HG03354 (cell line): ENCODE data around the gene PRRT3.
"Not testable (repeated sequence)": the region's sequence is repeated elsewhere in the genome, so short reads cannot be mapped to it uniquely, and the experiment has no call there.

Experiments
- ATAC-seq: cut with Tn5 transposase; IDR thresholded peaks from one replicate; pipeline ENCODE4 v1.9.1; 2021; ENCODE audit warnings: mild to moderate bottlenecking; ENCODE audit not compliant: unreplicated experiment, poor library complexity, severe bottlenecking

The PRRT3 gene

DNA sequence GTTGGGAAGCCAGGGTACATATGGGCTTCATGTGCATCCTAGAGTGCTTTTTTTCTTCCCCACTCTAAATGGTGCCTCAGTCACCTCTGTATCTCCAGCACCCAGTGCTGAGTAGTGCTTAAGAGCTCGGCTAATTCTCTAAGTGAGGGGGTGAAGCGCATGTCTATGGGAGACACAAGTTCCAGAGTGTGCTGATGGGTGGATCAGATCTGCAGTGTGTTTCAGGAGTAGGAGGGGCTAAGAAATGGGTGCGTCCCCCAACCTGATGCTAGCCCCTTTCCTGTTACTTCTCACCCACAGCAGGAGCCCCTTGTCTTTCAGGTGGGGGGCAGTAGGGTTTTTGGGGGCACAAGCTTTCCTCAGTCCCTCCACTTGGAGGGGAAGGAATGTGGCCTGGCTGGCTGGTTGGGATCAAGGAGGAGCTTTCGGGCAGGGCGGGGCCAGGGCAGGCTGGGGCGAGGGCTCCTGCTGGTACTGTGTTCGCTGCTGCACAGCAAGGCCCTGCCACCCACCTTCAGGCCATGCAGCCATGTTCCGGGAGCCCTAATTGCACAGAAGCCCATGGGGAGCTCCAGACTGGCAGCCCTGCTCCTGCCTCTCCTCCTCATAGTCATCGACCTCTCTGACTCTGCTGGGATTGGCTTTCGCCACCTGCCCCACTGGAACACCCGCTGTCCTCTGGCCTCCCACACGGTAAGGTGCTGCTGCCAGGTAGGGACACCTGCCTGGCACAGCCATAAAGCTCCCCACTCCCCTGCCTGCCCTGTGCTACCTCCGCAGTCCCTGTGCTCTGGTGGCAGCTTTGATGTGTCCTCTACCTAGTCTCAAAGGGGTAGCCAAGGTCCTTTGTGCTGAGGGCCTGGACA lies 49.6 kb downstream of the PRRT3 start, which contains the start of gene IL17RE:
TSS of gene IL17RE (plus strand) at position 477 of the 866 bp plus-strand sequence. CDS start at position 562, 85 bp downstream.
- no peak for ATAC-seq

DNA sequence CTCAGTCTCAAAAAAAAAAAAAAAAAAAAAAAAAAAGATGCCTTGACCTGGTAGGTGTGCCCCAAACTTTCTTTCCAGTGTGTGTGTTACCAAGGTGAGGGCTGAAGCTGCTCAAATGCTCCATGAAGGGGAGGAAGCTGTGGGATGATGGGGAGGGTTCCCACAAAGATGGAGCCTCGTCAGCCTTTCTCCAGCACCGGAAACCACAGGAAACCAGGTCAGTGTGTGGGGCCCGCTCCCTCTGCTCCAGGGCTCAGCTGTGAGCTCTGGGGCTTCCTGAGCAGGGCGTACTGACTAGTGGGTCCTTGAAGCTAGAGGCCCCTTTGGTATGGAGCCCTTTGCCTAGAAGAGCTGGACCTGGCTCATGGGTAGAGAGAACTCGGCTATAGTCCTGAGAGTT lies 50.2 kb downstream of the PRRT3 start:
- ATAC-seq = no peak

DNA sequence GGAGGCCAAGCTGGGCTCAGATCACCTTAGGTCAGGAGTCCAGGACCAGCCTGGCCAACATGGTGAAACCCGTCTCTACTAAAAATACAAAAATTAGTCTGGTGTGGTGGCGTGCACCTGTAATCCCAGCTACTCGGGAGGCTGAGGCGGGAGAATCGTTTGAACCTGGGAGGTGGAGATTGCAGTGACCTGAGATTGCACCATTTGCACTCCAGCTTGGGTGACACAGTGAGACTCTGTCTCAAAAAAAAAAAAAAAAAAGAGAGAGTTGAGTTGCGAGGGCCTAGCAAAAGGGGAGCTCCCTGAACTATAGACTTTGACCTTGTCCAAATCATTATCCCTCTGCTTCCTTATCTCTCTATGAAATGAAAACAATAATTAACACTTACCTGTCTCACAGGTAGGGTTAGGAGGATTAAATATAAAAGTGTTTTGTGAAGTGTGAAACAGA lies 51.2 kb downstream of the PRRT3 start:
- ATAC-seq = not testable (repeated sequence)

DNA sequence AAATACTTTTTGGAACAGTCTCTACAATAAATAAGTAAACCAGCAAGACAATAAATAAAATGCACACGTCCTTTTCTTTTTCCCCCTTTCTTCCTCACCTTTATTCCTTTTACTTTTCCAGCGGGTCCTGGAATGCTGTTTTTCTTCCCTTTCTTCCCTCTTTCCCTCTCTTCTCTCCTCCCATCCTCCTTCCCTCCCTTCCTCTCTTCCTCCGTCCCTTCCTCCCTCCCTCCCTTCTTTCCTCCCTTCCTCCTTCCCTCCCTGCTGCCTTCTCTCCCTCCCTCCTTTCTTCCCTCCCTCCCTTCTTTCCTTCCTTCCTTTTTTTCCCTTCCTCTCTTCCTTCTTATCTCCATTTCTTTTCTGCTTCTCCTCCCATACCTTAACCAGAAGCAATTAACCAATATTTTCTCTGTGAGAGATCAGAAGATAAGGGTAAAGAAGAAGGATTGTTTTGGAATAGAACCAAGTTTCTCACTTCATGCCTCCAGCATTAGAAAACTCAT lies 52.9 kb downstream of the PRRT3 start:
- ATAC-seq = no peak

- no peak for ATAC-seq
These were observed 53.6 kb downstream of the PRRT3 start for GRCh38 chr3:9898467-9899241.

DNA sequence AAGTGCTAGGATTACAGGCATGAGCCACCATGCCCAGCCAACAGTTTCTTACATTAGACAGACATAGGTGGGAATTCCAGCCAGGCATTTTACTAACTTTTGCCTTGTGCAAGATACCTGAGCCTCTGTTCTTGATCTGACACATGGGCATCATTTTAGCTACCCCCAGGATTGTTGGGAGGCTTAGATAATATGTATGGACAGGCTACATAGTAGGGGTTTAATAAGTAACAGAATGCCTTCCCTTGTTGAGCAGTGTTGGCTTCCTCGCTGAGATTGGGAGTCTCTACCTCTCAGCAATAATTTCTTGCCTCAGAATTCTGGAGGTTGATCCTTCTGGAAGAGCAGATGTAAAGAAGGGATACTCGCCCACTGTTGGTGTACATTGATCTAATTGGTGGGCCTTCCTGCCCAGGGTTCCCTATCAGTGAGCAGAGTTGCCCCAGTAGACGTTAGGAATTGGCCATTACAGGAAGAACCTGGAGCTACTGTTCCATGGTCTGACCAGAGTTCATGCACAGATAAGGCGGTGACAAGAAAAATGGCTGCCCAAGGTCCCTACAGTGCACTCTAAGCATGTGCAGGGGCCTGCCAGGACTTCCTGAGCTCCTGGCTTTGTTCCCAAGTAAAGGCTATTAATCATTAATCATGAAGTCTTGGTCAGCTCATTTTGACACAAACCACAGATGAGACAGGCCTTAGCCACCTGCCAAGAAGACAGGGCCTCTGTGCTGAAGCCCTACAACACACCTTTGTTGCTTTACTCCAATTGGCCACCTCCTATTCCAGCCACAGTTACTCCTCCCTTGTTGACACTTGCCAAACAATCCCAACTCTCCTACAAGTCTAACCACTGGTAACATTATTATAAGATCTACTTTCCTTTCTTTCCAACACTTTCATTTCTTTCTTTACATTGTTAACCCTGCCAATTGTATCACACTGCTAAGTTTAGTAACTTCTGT lies 54.5 kb downstream of the PRRT3 start:
- peak; percentile 50 for ATAC-seq

DNA sequence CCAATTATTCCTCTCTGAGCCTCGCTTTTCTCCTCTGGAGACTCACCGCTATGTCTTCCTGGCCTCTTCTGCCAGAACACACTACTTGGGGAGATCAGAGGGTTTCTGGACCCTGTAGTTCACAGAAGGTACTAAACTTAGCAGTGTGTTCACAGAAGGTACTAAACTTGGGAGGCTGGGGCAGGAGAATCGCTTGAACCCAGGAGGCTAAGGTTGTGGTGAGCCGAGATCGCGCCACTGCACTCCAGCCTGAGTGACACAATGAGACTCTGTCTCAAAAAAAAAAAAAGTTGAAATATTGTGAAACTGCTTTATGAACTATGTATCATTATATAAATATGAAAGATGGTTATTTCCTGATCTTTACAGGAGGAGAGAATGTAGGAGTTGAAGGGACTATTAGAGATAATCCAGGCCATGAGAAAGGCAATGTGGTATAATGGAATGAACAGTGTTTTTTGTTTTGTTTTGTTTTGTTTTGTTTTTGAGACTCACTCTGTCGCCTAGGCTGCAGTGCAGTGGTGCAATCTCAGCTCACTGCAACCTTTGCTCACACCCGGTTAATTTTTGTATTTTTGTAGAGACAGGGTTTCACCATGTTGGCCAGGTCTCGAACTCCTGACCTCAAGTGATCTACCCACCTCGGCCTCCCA lies 55.3 kb downstream of the PRRT3 start:
- not testable (repeated sequence) for ATAC-seq

DNA sequence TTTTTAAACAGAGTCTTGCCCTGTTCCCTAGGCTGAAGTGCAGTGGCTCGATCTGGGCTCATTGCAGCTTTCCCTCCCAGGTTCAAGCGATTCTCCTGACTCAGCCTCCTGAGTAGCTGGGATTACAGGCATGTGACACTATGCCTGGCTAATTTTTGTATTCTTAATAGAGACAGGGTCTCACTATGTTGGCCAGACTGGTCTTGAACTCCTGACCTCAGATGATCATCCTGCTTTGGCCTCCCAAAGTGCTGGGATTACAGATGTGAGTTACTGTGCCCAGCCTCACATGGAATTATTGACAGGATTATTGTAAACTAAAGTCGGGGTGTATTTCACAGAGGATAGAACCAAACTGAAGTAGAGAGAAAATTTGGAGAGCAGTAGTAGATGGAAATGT lies 56.5 kb downstream of the PRRT3 start:
- ATAC-seq = not testable (repeated sequence)
